WTC11 (cell line): ENCODE results near the gene DIRAS3. TPM values are rescaled to one million over a fixed set of nuclear protein-coding genes. Genes with fewer than 3 reads are reported as not detected.

Experiments used
- ATAC-seq: fragments of 200-7000 bp; cut with Tn5 transposase; 2 replicates; pipeline ENCODE4 v1.10.0; 2021; ENCODE audit warnings: mild to moderate bottlenecking, moderate library complexity
- CTCF ChIA-PET: fragments of 300-600 bp; sonication (Branson Sonifier 250); formaldehyde crosslinking; loops from one replicate; lab custom pipeline; 2021; ENCODE audit warnings: antibody characterized with exemption; lab: Charles Lee
- POLR2A ChIA-PET: fragments of 350-600 bp; sonication (Branson Sonifier 250); formaldehyde crosslinking; loops from one replicate; lab custom pipeline; 2021; ENCODE audit warnings: antibody characterized with exemption; lab: Charles Lee
- DNase-seq: peaks from one replicate; pipeline ENCODE4 v3.0.0; 2021; ENCODE audit warnings: low spot score
- H3K27ac Mint-ChIP-seq: 2 replicates; pipeline ENCODE4 v1.8.0; 2021; ENCODE audit warnings: mixed read lengths
- H3K27me3 Mint-ChIP-seq: 2 replicates; pipeline ENCODE4 v1.8.0; 2021; ENCODE audit warnings: low read depth, mild to moderate bottlenecking, moderate library complexity, mixed read lengths
- H3K36me3 Mint-ChIP-seq: 2 replicates; pipeline ENCODE4 v1.8.0; 2021; ENCODE audit warnings: mixed read lengths
- H3K4me1 Mint-ChIP-seq: 2 replicates; pipeline ENCODE4 v1.8.0; 2022; ENCODE audit warnings: mixed read lengths
- H3K4me3 Mint-ChIP-seq: 2 replicates; pipeline ENCODE4 v1.8.0; 2021; ENCODE audit warnings: mild to moderate bottlenecking, moderate library complexity, mixed read lengths
- H3K9me3 Mint-ChIP-seq: 2 replicates; pipeline ENCODE4 v1.8.0; 2021; ENCODE audit warnings: mixed read lengths
- ATF1 ChIP-seq: sonication (generic); formaldehyde crosslinking; IDR thresholded peaks from 2 replicates; pipeline ENCODE4 v1.8.1; 2023; ENCODE audit warnings: mild to moderate bottlenecking, moderate library complexity, missing genetic modification reagents
- HMGA2 ChIP-seq: fragments of 250-450 bp; sonication (Bioruptor Pico); IDR thresholded peaks from 2 replicates; pipeline ENCODE4 v1.4.0; 2021; ENCODE audit warnings: mild to moderate bottlenecking, moderate library complexity
- MYBL2 ChIP-seq: sonication (generic); formaldehyde crosslinking; IDR thresholded peaks from 2 replicates; pipeline ENCODE4 v1.8.1; 2023; ENCODE audit warnings: mild to moderate bottlenecking, moderate library complexity, missing genetic modification reagents
- NR1H2 ChIP-seq: sonication (generic); formaldehyde crosslinking; IDR thresholded peaks from 2 replicates; pipeline ENCODE4 v1.9.0; 2021; ENCODE audit warnings: mild to moderate bottlenecking, moderate library complexity, missing genetic modification reagents
- NR2C2 ChIP-seq: sonication (generic); formaldehyde crosslinking; IDR thresholded peaks from 2 replicates; pipeline ENCODE4 v1.8.0; 2022; ENCODE audit warnings: mild to moderate bottlenecking, missing genetic modification reagents
- SP1 ChIP-seq: sonication (generic); formaldehyde crosslinking; conservative IDR thresholded peaks from 2 replicates; pipeline ENCODE4 v1.8.1; 2022; ENCODE audit warnings: missing genetic modification reagents
- TCF7 ChIP-seq: sonication (generic); formaldehyde crosslinking; IDR thresholded peaks from 2 replicates; pipeline ENCODE4 v1.8.0; 2022; ENCODE audit warnings: mild to moderate bottlenecking, low read depth, missing genetic modification reagents, moderate library complexity
- TP53 ChIP-seq: sonication (generic); formaldehyde crosslinking; IDR thresholded peaks from 2 replicates; pipeline ENCODE4 v1.8.1; 2023; ENCODE audit warnings: mild to moderate bottlenecking, missing genetic modification reagents
- ZNF138 ChIP-seq: sonication (generic); formaldehyde crosslinking; conservative IDR thresholded peaks from 2 replicates; pipeline ENCODE4 v1.8.1; 2022; ENCODE audit warnings: mild to moderate bottlenecking, moderate library complexity, missing genetic modification reagents
- ZNF232 ChIP-seq: sonication (generic); formaldehyde crosslinking; IDR thresholded peaks from 2 replicates; pipeline ENCODE4 v1.8.0; 2022; ENCODE audit warnings: mild to moderate bottlenecking, missing genetic modification reagents
- ZNF416 ChIP-seq: fragments of 250-450 bp; sonication (Bioruptor Pico); IDR thresholded peaks from 2 replicates; pipeline ENCODE4 v1.9.0; 2021; ENCODE audit warnings: mild to moderate bottlenecking, inconsistent platforms
- total RNA-seq: library from RNA; stranded (reverse); gene quantifications from 3 replicates; pipeline ENCODE4 v1.2.3, GENCODE V29; 2021
- TF ChIP-seq, protein P1 (sequence below): sonication (generic); formaldehyde crosslinking; IDR thresholded peaks from 2 replicates; pipeline ENCODE4 v1.8.0; 2023; ENCODE audit warnings: missing genetic modification reagents, mild to moderate bottlenecking, borderline replicate concordance
- TF ChIP-seq, protein P2 (sequence below): fragments of 250-450 bp; sonication (Bioruptor Pico); IDR thresholded peaks from 2 replicates; pipeline ENCODE4 v1.9.0; 2021; ENCODE audit warnings: mild to moderate bottlenecking
- TF ChIP-seq, protein P3 (sequence below): sonication (generic); formaldehyde crosslinking; IDR thresholded peaks from 2 replicates; pipeline ENCODE4 v1.8.1; 2022; ENCODE audit warnings: low read depth, mild to moderate bottlenecking, moderate library complexity, missing genetic modification reagents, borderline replicate concordance
- TF ChIP-seq, protein P4 (sequence below): sonication (generic); formaldehyde crosslinking; IDR thresholded peaks from 2 replicates; pipeline ENCODE4 v1.8.1; 2022; ENCODE audit warnings: missing genetic modification reagents, borderline replicate concordance
- TF ChIP-seq, protein P5 (sequence below): sonication (generic); formaldehyde crosslinking; IDR thresholded peaks from 2 replicates; pipeline ENCODE4 v1.8.1; 2023; ENCODE audit warnings: mild to moderate bottlenecking, missing genetic modification reagents
- TF ChIP-seq, protein P6 (sequence below): sonication (generic); formaldehyde crosslinking; IDR thresholded peaks from 2 replicates; pipeline ENCODE4 v1.8.1; 2023; ENCODE audit warnings: mild to moderate bottlenecking, moderate library complexity, missing genetic modification reagents
- TF ChIP-seq, protein P7 (sequence below): fragments of 250-450 bp; sonication (Bioruptor Pico); IDR thresholded peaks from 2 replicates; pipeline ENCODE4 v1.9.0; 2021; ENCODE audit warnings: moderate library complexity, mild to moderate bottlenecking, inconsistent platforms, borderline replicate concordance
- TF ChIP-seq, protein P8 (sequence below): sonication (generic); formaldehyde crosslinking; IDR thresholded peaks from 2 replicates; pipeline ENCODE4 v1.8.0; 2023; ENCODE audit warnings: mild to moderate bottlenecking, missing genetic modification reagents

Gene DIRAS3
- total RNA-seq, 1 experiment from 2014 or later = 0.22 TPM

DNA sequence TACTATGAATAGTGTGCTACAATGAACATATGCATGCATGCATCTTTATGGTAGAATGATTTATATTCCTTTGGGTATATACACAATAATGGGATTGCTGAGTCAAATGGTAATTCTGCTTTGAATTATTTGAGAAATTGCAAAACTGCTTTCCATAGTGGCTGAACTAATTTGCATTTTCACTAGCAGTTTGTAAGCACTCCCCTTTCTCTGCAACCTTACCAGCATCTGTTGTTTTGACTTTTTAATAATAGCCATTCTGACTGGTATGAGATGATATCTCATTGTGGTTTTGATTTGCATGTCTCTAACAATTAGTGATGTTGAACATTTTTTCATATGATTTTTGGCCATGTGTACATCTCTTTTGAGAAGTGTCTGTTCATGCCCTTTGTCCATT is 24.0 kb upstream of the DIRAS3 start (continued):
- TF ChIP-seq, protein P1, sequence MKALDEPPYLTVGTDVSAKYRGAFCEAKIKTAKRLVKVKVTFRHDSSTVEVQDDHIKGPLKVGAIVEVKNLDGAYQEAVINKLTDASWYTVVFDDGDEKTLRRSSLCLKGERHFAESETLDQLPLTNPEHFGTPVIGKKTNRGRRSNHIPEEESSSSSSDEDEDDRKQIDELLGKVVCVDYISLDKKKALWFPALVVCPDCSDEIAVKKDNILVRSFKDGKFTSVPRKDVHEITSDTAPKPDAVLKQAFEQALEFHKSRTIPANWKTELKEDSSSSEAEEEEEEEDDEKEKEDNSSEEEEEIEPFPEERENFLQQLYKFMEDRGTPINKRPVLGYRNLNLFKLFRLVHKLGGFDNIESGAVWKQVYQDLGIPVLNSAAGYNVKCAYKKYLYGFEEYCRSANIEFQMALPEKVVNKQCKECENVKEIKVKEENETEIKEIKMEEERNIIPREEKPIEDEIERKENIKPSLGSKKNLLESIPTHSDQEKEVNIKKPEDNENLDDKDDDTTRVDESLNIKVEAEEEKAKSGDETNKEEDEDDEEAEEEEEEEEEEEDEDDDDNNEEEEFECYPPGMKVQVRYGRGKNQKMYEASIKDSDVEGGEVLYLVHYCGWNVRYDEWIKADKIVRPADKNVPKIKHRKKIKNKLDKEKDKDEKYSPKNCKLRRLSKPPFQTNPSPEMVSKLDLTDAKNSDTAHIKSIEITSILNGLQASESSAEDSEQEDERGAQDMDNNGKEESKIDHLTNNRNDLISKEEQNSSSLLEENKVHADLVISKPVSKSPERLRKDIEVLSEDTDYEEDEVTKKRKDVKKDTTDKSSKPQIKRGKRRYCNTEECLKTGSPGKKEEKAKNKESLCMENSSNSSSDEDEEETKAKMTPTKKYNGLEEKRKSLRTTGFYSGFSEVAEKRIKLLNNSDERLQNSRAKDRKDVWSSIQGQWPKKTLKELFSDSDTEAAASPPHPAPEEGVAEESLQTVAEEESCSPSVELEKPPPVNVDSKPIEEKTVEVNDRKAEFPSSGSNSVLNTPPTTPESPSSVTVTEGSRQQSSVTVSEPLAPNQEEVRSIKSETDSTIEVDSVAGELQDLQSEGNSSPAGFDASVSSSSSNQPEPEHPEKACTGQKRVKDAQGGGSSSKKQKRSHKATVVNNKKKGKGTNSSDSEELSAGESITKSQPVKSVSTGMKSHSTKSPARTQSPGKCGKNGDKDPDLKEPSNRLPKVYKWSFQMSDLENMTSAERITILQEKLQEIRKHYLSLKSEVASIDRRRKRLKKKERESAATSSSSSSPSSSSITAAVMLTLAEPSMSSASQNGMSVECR (CRISPR knock-in tag) = no peak
- TF ChIP-seq, protein P2, sequence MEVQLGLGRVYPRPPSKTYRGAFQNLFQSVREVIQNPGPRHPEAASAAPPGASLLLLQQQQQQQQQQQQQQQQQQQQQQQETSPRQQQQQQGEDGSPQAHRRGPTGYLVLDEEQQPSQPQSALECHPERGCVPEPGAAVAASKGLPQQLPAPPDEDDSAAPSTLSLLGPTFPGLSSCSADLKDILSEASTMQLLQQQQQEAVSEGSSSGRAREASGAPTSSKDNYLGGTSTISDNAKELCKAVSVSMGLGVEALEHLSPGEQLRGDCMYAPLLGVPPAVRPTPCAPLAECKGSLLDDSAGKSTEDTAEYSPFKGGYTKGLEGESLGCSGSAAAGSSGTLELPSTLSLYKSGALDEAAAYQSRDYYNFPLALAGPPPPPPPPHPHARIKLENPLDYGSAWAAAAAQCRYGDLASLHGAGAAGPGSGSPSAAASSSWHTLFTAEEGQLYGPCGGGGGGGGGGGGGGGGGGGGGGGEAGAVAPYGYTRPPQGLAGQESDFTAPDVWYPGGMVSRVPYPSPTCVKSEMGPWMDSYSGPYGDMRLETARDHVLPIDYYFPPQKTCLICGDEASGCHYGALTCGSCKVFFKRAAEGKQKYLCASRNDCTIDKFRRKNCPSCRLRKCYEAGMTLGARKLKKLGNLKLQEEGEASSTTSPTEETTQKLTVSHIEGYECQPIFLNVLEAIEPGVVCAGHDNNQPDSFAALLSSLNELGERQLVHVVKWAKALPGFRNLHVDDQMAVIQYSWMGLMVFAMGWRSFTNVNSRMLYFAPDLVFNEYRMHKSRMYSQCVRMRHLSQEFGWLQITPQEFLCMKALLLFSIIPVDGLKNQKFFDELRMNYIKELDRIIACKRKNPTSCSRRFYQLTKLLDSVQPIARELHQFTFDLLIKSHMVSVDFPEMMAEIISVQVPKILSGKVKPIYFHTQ (CRISPR knock-in tag) = no peak
- no peak for TF ChIP-seq TP53
- no peak for TF ChIP-seq ZNF416 (CRISPR knock-in tag)
- TF ChIP-seq, protein P3, sequence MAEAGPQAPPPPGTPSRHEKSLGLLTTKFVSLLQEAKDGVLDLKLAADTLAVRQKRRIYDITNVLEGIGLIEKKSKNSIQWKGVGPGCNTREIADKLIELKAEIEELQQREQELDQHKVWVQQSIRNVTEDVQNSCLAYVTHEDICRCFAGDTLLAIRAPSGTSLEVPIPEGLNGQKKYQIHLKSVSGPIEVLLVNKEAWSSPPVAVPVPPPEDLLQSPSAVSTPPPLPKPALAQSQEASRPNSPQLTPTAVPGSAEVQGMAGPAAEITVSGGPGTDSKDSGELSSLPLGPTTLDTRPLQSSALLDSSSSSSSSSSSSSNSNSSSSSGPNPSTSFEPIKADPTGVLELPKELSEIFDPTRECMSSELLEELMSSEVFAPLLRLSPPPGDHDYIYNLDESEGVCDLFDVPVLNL = no peak
- TF ChIP-seq TCF7 = no peak
- TF ChIP-seq, protein P4, sequence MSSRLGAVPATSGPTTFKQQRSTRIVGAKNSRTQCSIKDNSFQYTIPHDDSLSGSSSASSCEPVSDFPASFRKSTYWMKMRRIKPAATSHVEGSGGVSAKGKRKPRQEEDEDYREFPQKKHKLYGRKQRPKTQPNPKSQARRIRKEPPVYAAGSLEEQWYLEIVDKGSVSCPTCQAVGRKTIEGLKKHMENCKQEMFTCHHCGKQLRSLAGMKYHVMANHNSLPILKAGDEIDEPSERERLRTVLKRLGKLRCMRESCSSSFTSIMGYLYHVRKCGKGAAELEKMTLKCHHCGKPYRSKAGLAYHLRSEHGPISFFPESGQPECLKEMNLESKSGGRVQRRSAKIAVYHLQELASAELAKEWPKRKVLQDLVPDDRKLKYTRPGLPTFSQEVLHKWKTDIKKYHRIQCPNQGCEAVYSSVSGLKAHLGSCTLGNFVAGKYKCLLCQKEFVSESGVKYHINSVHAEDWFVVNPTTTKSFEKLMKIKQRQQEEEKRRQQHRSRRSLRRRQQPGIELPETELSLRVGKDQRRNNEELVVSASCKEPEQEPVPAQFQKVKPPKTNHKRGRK (CRISPR knock-in tag) = no peak
- no peak for TF ChIP-seq MYBL2
- no peak for TF ChIP-seq NR2C2 (CRISPR knock-in tag)
- TF ChIP-seq ZNF138 (CRISPR knock-in tag) = no peak

DNA sequence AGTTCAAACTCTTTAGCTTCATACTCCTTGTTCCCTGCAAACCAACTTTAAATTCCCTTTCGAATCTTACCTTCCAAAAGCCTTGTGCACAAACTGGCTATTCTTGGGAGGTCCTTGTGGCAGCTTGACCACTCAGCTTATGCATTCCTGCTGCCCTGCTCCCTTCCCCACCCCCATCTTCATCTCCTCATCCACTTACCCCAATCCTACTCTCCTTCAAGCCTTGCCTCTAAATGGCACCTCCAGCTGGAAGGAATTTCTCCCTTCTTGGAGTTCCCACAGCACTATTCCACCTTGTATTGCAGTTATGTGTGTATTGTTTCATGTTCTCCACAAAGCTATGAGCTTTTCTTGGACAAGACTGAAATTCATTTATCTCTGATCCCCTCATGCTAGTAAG is 15.3 kb upstream of the DIRAS3 start:
- peaks cover 7% of the 10 kb centered on the region for H3K9me3 Mint-ChIP-seq
- H3K27me3 Mint-ChIP-seq = no peaks in the 10 kb centered on the region
- peak; percentile 72 for ATAC-seq
- POLR2A ChIA-PET = no interaction called here
- no peaks in the 10 kb centered on the region for H3K36me3 Mint-ChIP-seq
- CTCF ChIA-PET = interaction anchor here (0.8 to 2.3 kb wide), 4 partner anchors 8 to 299 kb away, joined by 3 to 14 read pairs (median 4); no protein-coding TSS in a partner anchor
- no peak for DNase-seq
- no peak overlapping the region for H3K27ac Mint-ChIP-seq
- H3K4me1 Mint-ChIP-seq = peaks cover 8% of the 10 kb centered on the region
- H3K4me3 Mint-ChIP-seq = no peak overlapping the region
- TF ChIP-seq, protein P5, sequence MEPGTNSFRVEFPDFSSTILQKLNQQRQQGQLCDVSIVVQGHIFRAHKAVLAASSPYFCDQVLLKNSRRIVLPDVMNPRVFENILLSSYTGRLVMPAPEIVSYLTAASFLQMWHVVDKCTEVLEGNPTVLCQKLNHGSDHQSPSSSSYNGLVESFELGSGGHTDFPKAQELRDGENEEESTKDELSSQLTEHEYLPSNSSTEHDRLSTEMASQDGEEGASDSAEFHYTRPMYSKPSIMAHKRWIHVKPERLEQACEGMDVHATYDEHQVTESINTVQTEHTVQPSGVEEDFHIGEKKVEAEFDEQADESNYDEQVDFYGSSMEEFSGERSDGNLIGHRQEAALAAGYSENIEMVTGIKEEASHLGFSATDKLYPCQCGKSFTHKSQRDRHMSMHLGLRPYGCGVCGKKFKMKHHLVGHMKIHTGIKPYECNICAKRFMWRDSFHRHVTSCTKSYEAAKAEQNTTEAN (CRISPR knock-in tag) = no peak
- TF ChIP-seq, protein P6, sequence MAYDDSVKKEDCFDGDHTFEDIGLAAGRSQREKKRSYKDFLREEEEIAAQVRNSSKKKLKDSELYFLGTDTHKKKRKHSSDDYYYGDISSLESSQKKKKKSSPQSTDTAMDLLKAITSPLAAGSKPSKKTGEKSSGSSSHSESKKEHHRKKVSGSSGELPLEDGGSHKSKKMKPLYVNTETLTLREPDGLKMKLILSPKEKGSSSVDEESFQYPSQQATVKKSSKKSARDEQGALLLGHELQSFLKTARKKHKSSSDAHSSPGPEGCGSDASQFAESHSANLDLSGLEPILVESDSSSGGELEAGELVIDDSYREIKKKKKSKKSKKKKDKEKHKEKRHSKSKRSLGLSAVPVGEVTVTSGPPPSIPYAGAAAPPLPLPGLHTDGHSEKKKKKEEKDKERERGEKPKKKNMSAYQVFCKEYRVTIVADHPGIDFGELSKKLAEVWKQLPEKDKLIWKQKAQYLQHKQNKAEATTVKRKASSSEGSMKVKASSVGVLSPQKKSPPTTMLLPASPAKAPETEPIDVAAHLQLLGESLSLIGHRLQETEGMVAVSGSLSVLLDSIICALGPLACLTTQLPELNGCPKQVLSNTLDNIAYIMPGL = no peak
- TF ChIP-seq NR1H2 (CRISPR knock-in tag) = no peak
- no peak for TF ChIP-seq SP1
- TF ChIP-seq ZNF232 (CRISPR knock-in tag) = no peak
- TF ChIP-seq, protein P7, sequence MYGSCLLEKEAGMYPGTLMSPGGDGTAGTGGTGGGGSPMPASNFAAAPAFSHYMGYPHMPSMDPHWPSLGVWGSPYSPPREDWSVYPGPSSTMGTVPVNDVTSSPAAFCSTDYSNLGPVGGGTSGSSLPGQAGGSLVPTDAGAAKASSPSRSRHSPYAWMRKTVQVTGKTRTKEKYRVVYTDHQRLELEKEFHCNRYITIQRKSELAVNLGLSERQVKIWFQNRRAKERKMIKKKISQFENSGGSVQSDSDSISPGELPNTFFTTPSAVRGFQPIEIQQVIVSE (CRISPR knock-in tag) = no peak
- TF ChIP-seq HMGA2 (CRISPR knock-in tag) = no peak
- no peak for TF ChIP-seq ATF1 (CRISPR knock-in tag)
- TF ChIP-seq, protein P8, sequence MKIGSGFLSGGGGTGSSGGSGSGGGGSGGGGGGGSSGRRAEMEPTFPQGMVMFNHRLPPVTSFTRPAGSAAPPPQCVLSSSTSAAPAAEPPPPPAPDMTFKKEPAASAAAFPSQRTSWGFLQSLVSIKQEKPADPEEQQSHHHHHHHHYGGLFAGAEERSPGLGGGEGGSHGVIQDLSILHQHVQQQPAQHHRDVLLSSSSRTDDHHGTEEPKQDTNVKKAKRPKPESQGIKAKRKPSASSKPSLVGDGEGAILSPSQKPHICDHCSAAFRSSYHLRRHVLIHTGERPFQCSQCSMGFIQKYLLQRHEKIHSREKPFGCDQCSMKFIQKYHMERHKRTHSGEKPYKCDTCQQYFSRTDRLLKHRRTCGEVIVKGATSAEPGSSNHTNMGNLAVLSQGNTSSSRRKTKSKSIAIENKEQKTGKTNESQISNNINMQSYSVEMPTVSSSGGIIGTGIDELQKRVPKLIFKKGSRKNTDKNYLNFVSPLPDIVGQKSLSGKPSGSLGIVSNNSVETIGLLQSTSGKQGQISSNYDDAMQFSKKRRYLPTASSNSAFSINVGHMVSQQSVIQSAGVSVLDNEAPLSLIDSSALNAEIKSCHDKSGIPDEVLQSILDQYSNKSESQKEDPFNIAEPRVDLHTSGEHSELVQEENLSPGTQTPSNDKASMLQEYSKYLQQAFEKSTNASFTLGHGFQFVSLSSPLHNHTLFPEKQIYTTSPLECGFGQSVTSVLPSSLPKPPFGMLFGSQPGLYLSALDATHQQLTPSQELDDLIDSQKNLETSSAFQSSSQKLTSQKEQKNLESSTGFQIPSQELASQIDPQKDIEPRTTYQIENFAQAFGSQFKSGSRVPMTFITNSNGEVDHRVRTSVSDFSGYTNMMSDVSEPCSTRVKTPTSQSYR (CRISPR knock-in tag) = no peak
